ENCODE measurements around the gene MACROD2.
"Not testable (repeated sequence)": the region's sequence is repeated elsewhere in the genome, so short reads cannot be mapped to it uniquely, and the experiment has no call there.

Gene MACROD2

GRCh38 chr20:16007962-16008361 is 2012.6 kb downstream of the MACROD2 start:
- Histone ChIP-seq H3K36me3 (ENCODE audit: control insufficient read depth in 1 of 2, insufficient read depth in 2 of 2, low read length in 2 of 2) (no peaks in the 10 kb centered on the region), H3K9me3 (ENCODE audit: control insufficient read depth in 1 of 2, low read length in 2 of 2) (no peaks in the 10 kb centered on the region), H3K27me3 (ENCODE audit: low read depth, low read length) (no peaks in the 10 kb centered on the region), H3K4me3 (ENCODE audit: low read depth in 1 of 2, low read length in 2 of 2) (no peak overlapping the region), H3K27ac (ENCODE audit: low read length) (no peak overlapping the region), H3K4me1 (ENCODE audit: control insufficient read depth in 1 of 2, insufficient read depth in 2 of 2, low read length in 2 of 2) (no peaks in the 10 kb centered on the region)

GRCh38 chr20:16011056-16011455 is 2015.7 kb downstream of the MACROD2 start:
- H3K9me3 ChIP-seq (ENCODE audit: control insufficient read depth in 1 of 2, low read length in 2 of 2): no peaks in the 10 kb centered on the region
- H3K4me1 ChIP-seq (ENCODE audit: control insufficient read depth in 1 of 2, insufficient read depth in 2 of 2, low read length in 2 of 2): no peaks in the 10 kb centered on the region
- H3K27me3 ChIP-seq (ENCODE audit: low read depth, low read length): no peaks in the 10 kb centered on the region
- no peak overlapping the region for H3K4me3 ChIP-seq (ENCODE audit: low read depth in 1 of 2, low read length in 2 of 2)
- no peak overlapping the region for H3K27ac ChIP-seq (ENCODE audit: low read length)
- no peaks in the 10 kb centered on the region for H3K36me3 ChIP-seq (ENCODE audit: control insufficient read depth in 1 of 2, insufficient read depth in 2 of 2, low read length in 2 of 2)

- H3K36me3 ChIP-seq (ENCODE audit: control insufficient read depth in 1 of 2, insufficient read depth in 2 of 2, low read length in 2 of 2): no peaks in the 10 kb centered on the region
- no peaks in the 10 kb centered on the region for H3K9me3 ChIP-seq (ENCODE audit: control insufficient read depth in 1 of 2, low read length in 2 of 2)
- no peak overlapping the region for H3K27ac ChIP-seq (ENCODE audit: low read length)
- H3K4me3 ChIP-seq (ENCODE audit: low read depth in 1 of 2, low read length in 2 of 2): no peak overlapping the region
- no peaks in the 10 kb centered on the region for H3K27me3 ChIP-seq (ENCODE audit: low read depth, low read length)
- no peaks in the 10 kb centered on the region for H3K4me1 ChIP-seq (ENCODE audit: control insufficient read depth in 1 of 2, insufficient read depth in 2 of 2, low read length in 2 of 2)
Observed at GRCh38 chr20:16011519-16011918, 2016.2 kb downstream of the MACROD2 start.

GRCh38 chr20:16012934-16013333 is 2017.6 kb downstream of the MACROD2 start:
- not testable (repeated sequence) for H3K27ac ChIP-seq (ENCODE audit: low read length); H3K4me1 ChIP-seq (ENCODE audit: control insufficient read depth in 1 of 2, insufficient read depth in 2 of 2, low read length in 2 of 2); H3K4me3 ChIP-seq (ENCODE audit: low read depth in 1 of 2, low read length in 2 of 2); H3K36me3 ChIP-seq (ENCODE audit: control insufficient read depth in 1 of 2, insufficient read depth in 2 of 2, low read length in 2 of 2); H3K27me3 ChIP-seq (ENCODE audit: low read depth, low read length); H3K9me3 ChIP-seq (ENCODE audit: control insufficient read depth in 1 of 2, low read length in 2 of 2)

GRCh38 chr20:16013631-16014030 is 2018.3 kb downstream of the MACROD2 start:
- no peaks in the 10 kb centered on the region for H3K27me3 ChIP-seq (ENCODE audit: low read depth, low read length)
- H3K9me3 ChIP-seq (ENCODE audit: control insufficient read depth in 1 of 2, low read length in 2 of 2): no peaks in the 10 kb centered on the region
- H3K4me3 ChIP-seq (ENCODE audit: low read depth in 1 of 2, low read length in 2 of 2): no peak overlapping the region
- no peak overlapping the region for H3K27ac ChIP-seq (ENCODE audit: low read length)
- no peaks in the 10 kb centered on the region for H3K36me3 ChIP-seq (ENCODE audit: control insufficient read depth in 1 of 2, insufficient read depth in 2 of 2, low read length in 2 of 2)
- H3K4me1 ChIP-seq (ENCODE audit: control insufficient read depth in 1 of 2, insufficient read depth in 2 of 2, low read length in 2 of 2): no peaks in the 10 kb centered on the region

- no peaks in the 10 kb centered on the region for H3K36me3 ChIP-seq (ENCODE audit: control insufficient read depth in 1 of 2, insufficient read depth in 2 of 2, low read length in 2 of 2)
- no peak overlapping the region for H3K27ac ChIP-seq (ENCODE audit: low read length)
- H3K27me3 ChIP-seq (ENCODE audit: low read depth, low read length): no peaks in the 10 kb centered on the region
- no peaks in the 10 kb centered on the region for H3K4me1 ChIP-seq (ENCODE audit: control insufficient read depth in 1 of 2, insufficient read depth in 2 of 2, low read length in 2 of 2)
- H3K9me3 ChIP-seq (ENCODE audit: control insufficient read depth in 1 of 2, low read length in 2 of 2): no peaks in the 10 kb centered on the region
- no peak overlapping the region for H3K4me3 ChIP-seq (ENCODE audit: low read depth in 1 of 2, low read length in 2 of 2)
Observed at GRCh38 chr20:16014436-16014835, 2019.1 kb downstream of the MACROD2 start.

- Histone ChIP-seq H3K27ac (ENCODE audit: low read length) (no peak overlapping the region), H3K27me3 (ENCODE audit: low read depth, low read length) (no peaks in the 10 kb centered on the region), H3K9me3 (ENCODE audit: control insufficient read depth in 1 of 2, low read length in 2 of 2) (no peaks in the 10 kb centered on the region), H3K4me3 (ENCODE audit: low read depth in 1 of 2, low read length in 2 of 2) (no peak overlapping the region), H3K4me1 (ENCODE audit: control insufficient read depth in 1 of 2, insufficient read depth in 2 of 2, low read length in 2 of 2) (no peaks in the 10 kb centered on the region), H3K36me3 (ENCODE audit: control insufficient read depth in 1 of 2, insufficient read depth in 2 of 2, low read length in 2 of 2) (no peaks in the 10 kb centered on the region)
Observed at GRCh38 chr20:16017656-16018055, 2022.3 kb downstream of the MACROD2 start.

- Histone ChIP-seq H3K4me3 (ENCODE audit: low read depth in 1 of 2, low read length in 2 of 2) (no peak overlapping the region), H3K27ac (ENCODE audit: low read length) (no peak overlapping the region), H3K4me1 (ENCODE audit: control insufficient read depth in 1 of 2, insufficient read depth in 2 of 2, low read length in 2 of 2) (no peaks in the 10 kb centered on the region), H3K27me3 (ENCODE audit: low read depth, low read length) (no peaks in the 10 kb centered on the region), H3K36me3 (ENCODE audit: control insufficient read depth in 1 of 2, insufficient read depth in 2 of 2, low read length in 2 of 2) (no peaks in the 10 kb centered on the region), H3K9me3 (ENCODE audit: control insufficient read depth in 1 of 2, low read length in 2 of 2) (no peaks in the 10 kb centered on the region)
Observed at GRCh38 chr20:16018881-16019280, 2023.6 kb downstream of the MACROD2 start.

GRCh38 chr20:16020971-16021370 is 2025.7 kb downstream of the MACROD2 start:
- H3K4me1 ChIP-seq (ENCODE audit: control insufficient read depth in 1 of 2, insufficient read depth in 2 of 2, low read length in 2 of 2): no peaks in the 10 kb centered on the region
- H3K9me3 ChIP-seq (ENCODE audit: control insufficient read depth in 1 of 2, low read length in 2 of 2): no peaks in the 10 kb centered on the region
- no peaks in the 10 kb centered on the region for H3K36me3 ChIP-seq (ENCODE audit: control insufficient read depth in 1 of 2, insufficient read depth in 2 of 2, low read length in 2 of 2)
- H3K27ac ChIP-seq (ENCODE audit: low read length): no peak overlapping the region
- H3K4me3 ChIP-seq (ENCODE audit: low read depth in 1 of 2, low read length in 2 of 2): no peak overlapping the region
- H3K27me3 ChIP-seq (ENCODE audit: low read depth, low read length): no peaks in the 10 kb centered on the region

- Histone ChIP-seq H3K4me1 (ENCODE audit: control insufficient read depth in 1 of 2, insufficient read depth in 2 of 2, low read length in 2 of 2) (no peaks in the 10 kb centered on the region), H3K4me3 (ENCODE audit: low read depth in 1 of 2, low read length in 2 of 2) (no peak overlapping the region), H3K27me3 (ENCODE audit: low read depth, low read length) (no peaks in the 10 kb centered on the region), H3K27ac (ENCODE audit: low read length) (no peak overlapping the region), H3K9me3 (ENCODE audit: control insufficient read depth in 1 of 2, low read length in 2 of 2) (no peaks in the 10 kb centered on the region), H3K36me3 (ENCODE audit: control insufficient read depth in 1 of 2, insufficient read depth in 2 of 2, low read length in 2 of 2) (no peaks in the 10 kb centered on the region)
Observed at GRCh38 chr20:16025084-16025483, 2029.8 kb downstream of the MACROD2 start.

GRCh38 chr20:16027686-16028085 is 2032.4 kb downstream of the MACROD2 start:
- Histone ChIP-seq H3K36me3 (ENCODE audit: control insufficient read depth in 1 of 2, insufficient read depth in 2 of 2, low read length in 2 of 2) (no peaks in the 10 kb centered on the region), H3K4me3 (ENCODE audit: low read depth in 1 of 2, low read length in 2 of 2) (no peak overlapping the region), H3K27me3 (ENCODE audit: low read depth, low read length) (no peaks in the 10 kb centered on the region), H3K27ac (ENCODE audit: low read length) (no peak overlapping the region), H3K4me1 (ENCODE audit: control insufficient read depth in 1 of 2, insufficient read depth in 2 of 2, low read length in 2 of 2) (no peaks in the 10 kb centered on the region), H3K9me3 (ENCODE audit: control insufficient read depth in 1 of 2, low read length in 2 of 2) (no peaks in the 10 kb centered on the region)

- no peaks in the 10 kb centered on the region for H3K27me3 ChIP-seq (ENCODE audit: low read depth, low read length)
Observed at GRCh38 chr20:16028923-16029322, 2033.6 kb downstream of the MACROD2 start.

More at GRCh38 chr20:16028923-16029322, 2033.6 kb downstream of the MACROD2 start:
- no peaks in the 10 kb centered on the region for H3K9me3 ChIP-seq (ENCODE audit: control insufficient read depth in 1 of 2, low read length in 2 of 2)
- no peak overlapping the region for H3K27ac ChIP-seq (ENCODE audit: low read length)
- H3K4me3 ChIP-seq (ENCODE audit: low read depth in 1 of 2, low read length in 2 of 2): no peak overlapping the region
- no peaks in the 10 kb centered on the region for H3K4me1 ChIP-seq (ENCODE audit: control insufficient read depth in 1 of 2, insufficient read depth in 2 of 2, low read length in 2 of 2)
- no peaks in the 10 kb centered on the region for H3K36me3 ChIP-seq (ENCODE audit: control insufficient read depth in 1 of 2, insufficient read depth in 2 of 2, low read length in 2 of 2)

All from muscle layer of duodenum (tissue), 2 donors.